GM18861 (cell line): ENCODE measurements around the gene LDB3.

Experiments used
- ATAC-seq: cut with Tn5 transposase; IDR thresholded peaks from one replicate; pipeline ENCODE4 v1.9.1; 2021; ENCODE audit not compliant: unreplicated experiment

Gene LDB3

GRCh38 chr10:86650151-86650550, 18.2 kb upstream of the LDB3 start:
- no peak for ATAC-seq

- ATAC-seq = no peak
These were observed 17.3 kb upstream of the LDB3 start for GRCh38 chr10:86651021-86651471.

GRCh38 chr10:86651631-86652331, 16.5 kb upstream of the LDB3 start:
- no peak for ATAC-seq

- no peak for ATAC-seq
These were observed 15.7 kb upstream of the LDB3 start for GRCh38 chr10:86652361-86653202.

DNA sequence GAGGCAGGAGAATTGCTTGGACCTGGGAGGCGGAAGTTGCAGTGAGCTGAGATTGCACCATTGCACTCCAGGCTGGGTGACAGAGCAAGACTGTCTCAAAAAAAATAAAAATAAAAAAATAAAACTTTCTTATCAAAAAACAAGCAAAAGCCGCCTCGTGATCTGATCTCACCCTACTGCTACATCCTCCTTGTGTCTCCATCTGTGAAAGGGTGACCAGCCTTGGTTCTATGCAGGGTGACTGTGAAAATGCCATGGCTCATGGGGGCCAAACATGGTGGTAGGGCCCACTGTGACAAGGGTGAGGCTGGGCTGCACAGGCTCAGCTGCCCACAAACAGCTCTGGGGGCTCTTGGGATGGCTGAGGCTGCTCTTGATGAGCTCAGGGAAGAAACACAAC, 14.9 kb upstream of the LDB3 start:
- ATAC-seq = no peak

DNA sequence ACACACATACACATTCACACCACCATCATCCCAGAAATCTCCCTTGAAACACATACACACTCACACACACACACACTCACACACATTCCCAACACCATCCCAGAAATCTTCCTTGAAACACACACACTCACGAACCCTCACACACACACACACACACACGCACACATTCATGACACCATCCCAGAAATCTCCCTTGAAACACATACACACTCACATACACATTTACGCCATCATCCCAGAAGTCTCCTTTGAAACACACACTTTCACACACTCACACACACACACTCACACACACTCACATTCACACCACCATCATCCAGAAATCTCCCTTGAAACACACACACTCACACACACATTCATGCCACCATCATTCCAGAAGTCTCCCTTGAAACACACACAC, 14.3 kb upstream of the LDB3 start:
- ATAC-seq = no peak

DNA sequence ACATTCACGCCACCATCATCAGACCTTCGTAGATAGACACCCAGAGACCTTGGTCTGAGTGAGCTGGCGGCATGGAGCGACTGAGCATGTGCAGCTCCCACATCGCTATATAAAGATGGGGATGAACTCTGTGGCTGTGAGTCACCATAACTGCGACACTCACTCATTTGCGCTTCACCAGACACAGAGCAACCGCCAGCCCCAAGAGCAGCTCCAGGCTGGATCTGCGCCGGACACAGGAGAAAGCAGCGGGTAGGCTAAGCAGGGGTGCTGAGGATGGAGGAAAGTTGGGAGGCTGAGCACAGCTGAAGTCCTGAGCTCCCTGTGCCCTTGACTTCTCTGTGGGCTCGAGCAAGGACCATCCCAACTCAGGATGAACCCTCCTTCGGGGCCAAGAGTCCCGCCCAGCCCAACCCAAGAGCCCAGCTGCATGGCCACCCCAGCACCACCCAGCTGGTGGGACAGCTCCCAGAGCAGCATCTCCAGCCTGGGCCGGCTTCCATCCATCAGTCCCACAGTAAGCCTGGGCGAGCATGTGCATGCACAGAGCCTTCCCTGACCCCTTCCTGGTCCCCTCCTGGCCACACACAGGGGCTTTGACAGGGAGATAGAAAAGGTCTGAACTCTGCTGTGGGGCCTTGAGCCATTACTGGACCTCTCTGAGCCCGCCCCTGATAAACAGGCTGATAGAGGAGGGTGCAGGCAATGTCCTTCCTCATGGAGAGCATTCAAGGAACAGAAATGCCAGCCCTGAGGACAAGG, 13.7 kb upstream of the LDB3 start, which contains the start of gene OPN4:
OPN4 (plus strand) TSS at position 137 of the 762 bp plus-strand sequence; CDS start at position 374, 237 bp downstream.
- ATAC-seq = no peak

DNA sequence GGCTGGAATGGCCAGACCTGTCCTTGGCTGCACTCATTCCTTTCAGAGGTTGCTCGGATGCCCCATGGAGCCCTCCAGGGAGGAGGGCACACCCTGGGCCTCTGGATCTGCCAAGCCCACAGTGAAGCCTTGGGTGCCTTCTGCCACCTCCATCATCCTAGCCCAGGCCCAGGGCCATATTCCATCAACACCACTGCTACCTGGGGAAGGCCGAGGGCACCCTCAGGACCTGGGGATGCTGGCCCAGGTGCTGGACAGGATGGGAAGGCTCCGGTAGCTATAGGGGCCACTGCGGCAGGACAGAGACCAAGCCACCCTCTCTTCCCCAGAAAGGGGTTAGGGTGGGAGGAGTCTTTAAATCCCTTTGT, 13.2 kb upstream of the LDB3 start:
- no peak for ATAC-seq

DNA sequence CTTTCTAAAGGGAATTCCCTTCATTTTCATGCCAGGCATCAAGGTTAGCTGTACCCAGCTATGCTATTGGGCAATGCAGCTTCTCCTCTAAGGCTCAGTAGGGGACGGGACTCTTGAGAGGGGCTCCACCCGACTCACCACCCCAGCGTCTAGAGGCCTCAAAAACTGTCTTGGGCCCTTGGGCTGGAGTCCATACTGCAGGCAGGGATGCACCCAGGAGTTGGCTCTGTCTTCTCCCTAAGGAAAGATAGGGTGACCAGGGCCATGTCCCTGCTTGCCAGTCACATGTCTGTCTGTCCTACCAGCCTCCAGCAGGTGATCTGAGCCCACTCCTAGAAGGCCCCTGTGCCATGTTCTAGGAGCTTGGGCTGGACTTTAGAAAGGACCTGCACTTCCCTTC, 12.7 kb upstream of the LDB3 start:
- no peak for ATAC-seq

GRCh38 chr10:86657011-86657395, 11.3 kb upstream of the LDB3 start:
- no peak for ATAC-seq

DNA sequence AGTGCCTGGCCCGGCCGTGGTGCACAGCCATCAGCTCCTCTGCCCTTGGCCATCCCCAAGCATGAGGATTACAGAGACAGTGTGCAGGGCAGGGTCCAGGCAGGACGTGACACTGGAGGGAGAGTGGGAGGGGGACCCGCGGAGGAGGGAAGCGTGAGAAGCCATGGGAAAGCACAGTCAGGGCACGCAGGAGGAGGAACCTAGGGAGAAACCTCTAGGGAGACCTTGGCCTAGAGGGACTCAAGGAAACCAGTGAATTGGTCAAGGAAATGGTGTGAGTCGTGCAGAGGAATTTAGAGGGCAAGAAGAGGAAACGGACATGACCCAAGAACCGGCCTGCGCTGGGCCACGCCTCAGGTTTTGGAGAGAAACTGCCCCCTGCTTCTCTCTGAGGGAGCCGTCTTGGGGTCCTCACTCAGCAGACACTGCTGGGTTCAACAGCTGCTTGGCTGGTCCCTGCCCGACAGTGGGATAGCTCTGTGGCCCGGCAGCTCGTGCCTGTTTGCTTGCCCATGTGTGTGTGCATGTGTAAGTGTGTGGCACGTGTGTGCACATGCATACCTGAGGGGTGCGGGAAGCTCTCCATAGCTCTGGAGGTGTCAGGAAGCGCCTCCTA, 10.8 kb upstream of the LDB3 start:
- ATAC-seq = no peak

GRCh38 chr10:86658261-86658741, 10.0 kb upstream of the LDB3 start:
- no peak for ATAC-seq

DNA sequence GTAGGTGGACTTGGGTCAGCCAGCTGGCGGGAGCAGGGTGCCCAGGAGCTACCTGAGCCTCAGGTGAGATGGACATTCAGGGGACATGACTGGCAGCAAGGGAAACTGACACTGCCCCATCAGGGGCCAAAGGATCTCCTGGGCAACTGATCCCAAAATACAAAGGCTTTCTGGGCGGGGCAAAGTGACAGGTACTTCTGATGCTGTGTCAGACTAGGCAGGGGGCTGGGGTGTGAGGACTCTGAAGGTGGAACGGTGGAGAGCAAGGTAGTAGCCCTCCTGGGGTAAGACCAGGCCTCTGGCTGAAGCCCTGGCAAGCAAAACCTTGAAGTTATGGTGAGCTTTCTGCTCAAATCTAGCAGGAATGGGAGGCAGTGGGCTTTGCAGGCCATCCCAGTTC, 9.6 kb upstream of the LDB3 start:
- ATAC-seq = no peak

DNA sequence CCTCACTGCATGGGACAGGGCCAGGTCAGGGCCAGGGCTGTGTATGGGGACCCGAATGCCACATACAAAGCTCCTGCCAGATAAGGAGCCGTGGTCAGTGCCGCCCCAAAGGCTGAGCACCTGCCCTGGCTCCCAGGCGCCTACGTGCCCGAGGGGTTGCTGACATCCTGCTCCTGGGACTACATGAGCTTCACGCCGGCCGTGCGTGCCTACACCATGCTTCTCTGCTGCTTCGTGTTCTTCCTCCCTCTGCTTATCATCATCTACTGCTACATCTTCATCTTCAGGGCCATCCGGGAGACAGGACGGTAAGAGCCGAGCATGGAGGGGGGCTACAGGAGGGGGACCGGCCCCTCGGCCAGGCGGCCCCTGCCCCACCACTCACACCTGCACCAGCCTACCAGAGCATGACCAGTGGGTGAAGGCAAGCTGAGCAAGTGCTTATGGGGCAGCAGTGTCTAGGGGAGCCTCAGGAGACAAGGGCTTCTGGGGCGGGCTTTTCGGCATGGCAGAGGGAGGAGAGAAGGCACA, 9.1 kb upstream of the LDB3 start:
- no peak for ATAC-seq

DNA sequence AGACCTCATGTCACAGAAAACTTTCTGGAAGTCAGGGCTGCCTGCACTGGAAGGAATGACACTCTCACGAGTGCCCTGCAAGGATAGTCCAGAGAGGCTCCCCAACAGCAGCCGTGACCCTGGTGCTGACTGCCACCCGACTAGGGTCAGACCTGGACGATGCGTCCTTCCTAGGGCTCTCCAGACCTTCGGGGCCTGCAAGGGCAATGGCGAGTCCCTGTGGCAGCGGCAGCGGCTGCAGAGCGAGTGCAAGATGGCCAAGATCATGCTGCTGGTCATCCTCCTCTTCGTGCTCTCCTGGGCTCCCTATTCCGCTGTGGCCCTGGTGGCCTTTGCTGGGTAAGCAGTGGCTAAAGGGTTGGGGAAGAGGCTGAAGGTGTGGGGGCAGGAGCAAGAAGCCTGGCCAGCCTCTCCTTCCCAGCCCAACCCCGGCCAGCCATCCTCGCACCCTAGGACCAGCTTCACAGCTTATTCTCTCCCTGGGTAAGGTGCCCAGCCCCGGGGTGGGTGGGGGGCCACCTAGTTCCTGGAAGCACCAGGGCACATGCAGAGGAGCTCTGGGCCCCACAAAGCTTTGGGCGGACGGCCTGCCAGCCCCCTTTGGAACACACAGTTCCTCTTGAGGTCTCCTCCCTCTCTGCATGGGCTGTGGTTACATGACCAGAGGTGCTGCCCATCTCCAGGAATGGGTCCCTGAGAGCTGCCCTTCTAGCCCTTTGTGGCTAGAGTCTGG, 8.4 kb upstream of the LDB3 start:
- no peak for ATAC-seq

- ATAC-seq = no peak
These were observed 6.9 kb upstream of the LDB3 start for GRCh38 chr10:86661161-86662025.

- ATAC-seq = no peak
These were observed 5.9 kb upstream of the LDB3 start for GRCh38 chr10:86662186-86663045.

- ATAC-seq = no peak
These were observed 5.3 kb upstream of the LDB3 start for GRCh38 chr10:86663046-86663345.
